ENCODE data around the gene MEGF11. TPM values are rescaled to one million over a fixed set of nuclear protein-coding genes. Genes with fewer than 3 reads are reported as not detected.

Gene MEGF11
- total RNA-seq, 1 experiment from 2014 or later, result 1.2 TPM

DNA sequence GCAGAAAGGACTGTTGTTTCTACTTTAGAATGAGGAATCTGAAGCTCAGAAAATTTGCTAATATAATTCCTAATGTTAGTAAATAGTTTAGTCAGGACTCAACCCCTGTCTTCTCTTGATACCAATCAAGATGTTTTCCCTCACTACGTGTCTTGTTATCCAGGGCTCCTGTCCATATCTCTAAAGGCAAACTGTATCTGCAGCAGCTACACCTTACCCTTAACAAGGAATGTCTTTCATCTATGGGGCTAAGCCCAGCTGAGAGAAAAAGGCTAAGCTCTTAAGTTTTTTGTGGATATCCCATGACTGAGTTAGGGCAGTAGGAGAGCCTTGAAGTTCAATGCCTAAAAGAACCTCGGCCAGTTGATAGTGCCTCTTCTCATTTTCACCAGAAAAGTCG, 351.7 kb downstream of the MEGF11 start:
- peaks cover 13 to 49% (median 27%) of the 10 kb centered on the region in 3 experiments for H3K36me3 Mint-ChIP-seq (ENCODE audit: insufficient read depth in 1 of 3, low read depth in 3 of 3)

More for the DNA sequence above, 351.7 kb downstream of the MEGF11 start:
- no peak overlapping the region for H3K4me2 ChIP-seq (ENCODE audit: insufficient read depth, insufficient read length, low read length)
- H3K18ac ChIP-seq (ENCODE audit: insufficient read length, low read depth, low read length), result no peak overlapping the region
- no peaks in the 10 kb centered on the region for H3K79me2 ChIP-seq (ENCODE audit: insufficient read depth, low read length)
- no peak overlapping the region for H4K91ac ChIP-seq (ENCODE audit: insufficient read length, low read depth, low read length)
- H2BK5ac ChIP-seq (ENCODE audit: insufficient read length, low read length), result no peak overlapping the region
- Mint-ChIP-seq H3K9me3 (no peaks in the 10 kb centered on the region), H3K27ac (peak overlapping the region in 2 of 3 experiments; percentile 33 to 40; a peak in 1 of 7 replicates), H3K4me1 (peaks cover 31% of the 10 kb centered on the region in 2 experiments), H3K27me3 (ENCODE audit: low read depth) (no peaks in the 10 kb centered on the region), H3K4me3 (no peak overlapping the region)
- no peak overlapping the region for H2AK5ac ChIP-seq (ENCODE audit: insufficient read length, low read length)
- TF ChIP-seq, protein P1, sequence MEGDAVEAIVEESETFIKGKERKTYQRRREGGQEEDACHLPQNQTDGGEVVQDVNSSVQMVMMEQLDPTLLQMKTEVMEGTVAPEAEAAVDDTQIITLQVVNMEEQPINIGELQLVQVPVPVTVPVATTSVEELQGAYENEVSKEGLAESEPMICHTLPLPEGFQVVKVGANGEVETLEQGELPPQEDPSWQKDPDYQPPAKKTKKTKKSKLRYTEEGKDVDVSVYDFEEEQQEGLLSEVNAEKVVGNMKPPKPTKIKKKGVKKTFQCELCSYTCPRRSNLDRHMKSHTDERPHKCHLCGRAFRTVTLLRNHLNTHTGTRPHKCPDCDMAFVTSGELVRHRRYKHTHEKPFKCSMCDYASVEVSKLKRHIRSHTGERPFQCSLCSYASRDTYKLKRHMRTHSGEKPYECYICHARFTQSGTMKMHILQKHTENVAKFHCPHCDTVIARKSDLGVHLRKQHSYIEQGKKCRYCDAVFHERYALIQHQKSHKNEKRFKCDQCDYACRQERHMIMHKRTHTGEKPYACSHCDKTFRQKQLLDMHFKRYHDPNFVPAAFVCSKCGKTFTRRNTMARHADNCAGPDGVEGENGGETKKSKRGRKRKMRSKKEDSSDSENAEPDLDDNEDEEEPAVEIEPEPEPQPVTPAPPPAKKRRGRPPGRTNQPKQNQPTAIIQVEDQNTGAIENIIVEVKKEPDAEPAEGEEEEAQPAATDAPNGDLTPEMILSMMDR (conservative IDR thresholded peaks at IDR 0.05), result no peak
- H3K9ac ChIP-seq (ENCODE audit: extremely low read depth, insufficient read length, low read length), result no peak overlapping the region
- H3K56ac ChIP-seq (ENCODE audit: insufficient read length, low read depth, low read length), result no peak overlapping the region
- H3K14ac ChIP-seq (ENCODE audit: insufficient read depth, low read length), result no peak overlapping the region
- no peak overlapping the region for H4K5ac ChIP-seq (ENCODE audit: insufficient read length, low read depth, low read length)
- H2BK120ac ChIP-seq (ENCODE audit: low read depth, low read length, poor library complexity, severe bottlenecking), result no peak overlapping the region
- no peak overlapping the region for H3K27ac ChIP-seq (ENCODE audit: insufficient read length, low read depth, low read length)
- no peak for DNase-seq
- no peaks in the 10 kb centered on the region for H4K20me1 ChIP-seq (ENCODE audit: control insufficient read depth, insufficient read depth, insufficient read length)
- H3T11ph ChIP-seq (ENCODE audit: low read length), result no peak overlapping the region
- no peak overlapping the region for H2BK20ac ChIP-seq (ENCODE audit: low read depth, low read length, poor library complexity, severe bottlenecking)
- WGBS (ENCODE audit: extremely low coverage, insufficient read length, low lambda C conversion rate), result no CpG with 5 or more reads among the region's 3 CpGs
- no peak overlapping the region for H2BK15ac ChIP-seq (ENCODE audit: low read depth, low read length)
- no peak overlapping the region for H2AFZ ChIP-seq (ENCODE audit: low read length)
- H3K4ac ChIP-seq (ENCODE audit: low read depth, low read length), result no peak overlapping the region
- no peak overlapping the region for H4K8ac ChIP-seq (replicated peaks; ENCODE audit: insufficient read length, low read depth, low read length)
- no peaks in the 10 kb centered on the region for H3K79me1 ChIP-seq (ENCODE audit: insufficient read depth, low read depth, low read length, poor library complexity, severe bottlenecking)
- no peaks in the 10 kb centered on the region for H3K27me3 ChIP-seq (ENCODE audit: insufficient read depth, low read length)
- H3K23ac ChIP-seq (ENCODE audit: insufficient read length, low read depth, low read length), result no peak overlapping the region
- no peaks in the 10 kb centered on the region for H3K9me3 ChIP-seq (ENCODE audit: control insufficient read depth, low read depth, low read length)
- H2BK12ac ChIP-seq (ENCODE audit: insufficient read length, low read depth, low read length), result no peak overlapping the region
- H3K23me2 ChIP-seq (ENCODE audit: insufficient read length, low read depth, low read length, poor library complexity, severe bottlenecking), result no peaks in the 10 kb centered on the region
- H3K4me1 ChIP-seq (ENCODE audit: insufficient read depth, low read length), result peaks cover 9% of the 10 kb centered on the region; the same call in 1 of the 2 replicates
